ENCODE data around the gene RPTOR.

DNA sequence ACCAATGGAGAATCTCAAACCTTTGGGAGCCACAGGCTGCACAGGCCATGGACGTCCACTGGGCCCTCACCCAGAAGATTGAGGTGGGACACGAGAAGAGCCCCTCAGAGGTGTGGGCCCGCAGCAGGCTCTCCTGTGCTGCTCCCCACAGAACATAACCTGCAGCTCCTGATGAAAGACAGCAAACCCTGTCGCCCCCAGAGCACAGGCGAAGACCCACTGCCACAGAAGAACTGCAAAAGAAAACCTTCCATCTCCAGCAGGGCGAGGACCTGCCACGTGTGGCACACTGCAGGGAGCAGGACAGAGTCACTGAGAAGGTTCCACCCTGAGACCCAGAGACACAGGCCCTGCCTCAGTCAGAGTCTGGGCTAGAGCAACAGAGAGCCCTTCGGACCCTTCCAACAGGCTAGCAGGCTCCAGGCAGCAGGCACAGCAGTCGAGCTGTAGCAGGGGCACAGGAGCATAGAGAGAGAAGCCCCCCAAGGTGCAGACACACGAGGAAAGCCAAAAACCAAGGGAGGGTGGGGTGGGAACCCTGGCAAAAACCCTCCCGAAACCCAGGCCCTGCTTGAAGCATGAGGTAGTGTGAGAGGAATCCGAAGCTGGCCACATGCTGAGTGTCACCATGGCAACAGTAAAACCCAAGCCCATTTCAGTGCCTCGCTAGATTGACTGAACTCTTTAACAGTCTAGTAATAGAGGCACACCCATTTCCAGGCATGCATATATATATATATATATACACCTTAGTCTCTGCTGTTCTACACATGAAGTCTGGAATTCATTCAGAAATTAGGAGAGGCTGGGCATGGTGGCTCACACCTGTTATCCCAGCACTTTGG is 387.0 kb downstream of the RPTOR start:
- TF ChIP-seq CTCF (conservative IDR thresholded peaks at IDR 0.05; ENCODE audit: low read depth, low read length) (no peak), EZH2phosphoT487 (IDR thresholded peaks at IDR 0.05; ENCODE audit: borderline replicate concordance, low read length) (no peak), EZH2 (IDR thresholded peaks at IDR 0.05; ENCODE audit: low read length, unreplicated experiment) (no peak)
